GM18907 (cell line): ENCODE data around the gene SLC35C1.

Experiments used
- ATAC-seq: cut with Tn5 transposase; IDR thresholded peaks from one replicate; pipeline ENCODE4 v1.9.1; 2021; ENCODE audit warnings: mild to moderate bottlenecking, moderate library complexity; ENCODE audit not compliant: unreplicated experiment

The SLC35C1 gene

DNA sequence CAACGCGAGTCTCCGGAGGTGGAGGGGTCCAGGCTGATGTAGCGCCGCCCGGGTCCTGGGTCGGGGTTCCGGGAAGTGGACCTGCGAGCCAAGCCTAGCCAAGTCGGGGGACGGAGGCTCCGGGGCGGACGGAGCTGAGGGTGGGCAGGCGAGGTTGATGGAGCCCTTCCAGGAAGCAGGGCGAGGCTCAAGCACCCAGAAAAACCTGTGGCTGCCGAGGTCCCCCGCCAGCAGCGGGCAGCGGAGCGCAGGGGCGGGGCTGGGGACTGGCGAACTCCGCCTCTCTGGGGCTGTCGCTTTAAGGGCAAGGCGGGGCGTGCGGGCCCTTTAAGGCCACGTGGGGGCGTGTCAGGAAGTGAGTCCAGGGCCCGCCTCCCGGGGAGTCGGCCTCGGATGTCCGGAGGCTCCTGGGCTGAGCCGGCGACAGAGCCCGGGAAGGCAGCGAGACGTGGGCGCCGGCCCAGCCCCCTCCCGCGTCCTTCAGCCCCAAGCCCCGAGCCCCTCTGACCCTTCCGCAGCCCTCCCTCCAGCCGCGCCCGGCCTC lies at the start of gene SLC35C1:
SLC35C1 (plus strand) TSS at position 389 of the 544 bp plus-strand sequence. CDS start 653 bp downstream, outside the sequence.
- ATAC-seq = peak; percentile 95

DNA sequence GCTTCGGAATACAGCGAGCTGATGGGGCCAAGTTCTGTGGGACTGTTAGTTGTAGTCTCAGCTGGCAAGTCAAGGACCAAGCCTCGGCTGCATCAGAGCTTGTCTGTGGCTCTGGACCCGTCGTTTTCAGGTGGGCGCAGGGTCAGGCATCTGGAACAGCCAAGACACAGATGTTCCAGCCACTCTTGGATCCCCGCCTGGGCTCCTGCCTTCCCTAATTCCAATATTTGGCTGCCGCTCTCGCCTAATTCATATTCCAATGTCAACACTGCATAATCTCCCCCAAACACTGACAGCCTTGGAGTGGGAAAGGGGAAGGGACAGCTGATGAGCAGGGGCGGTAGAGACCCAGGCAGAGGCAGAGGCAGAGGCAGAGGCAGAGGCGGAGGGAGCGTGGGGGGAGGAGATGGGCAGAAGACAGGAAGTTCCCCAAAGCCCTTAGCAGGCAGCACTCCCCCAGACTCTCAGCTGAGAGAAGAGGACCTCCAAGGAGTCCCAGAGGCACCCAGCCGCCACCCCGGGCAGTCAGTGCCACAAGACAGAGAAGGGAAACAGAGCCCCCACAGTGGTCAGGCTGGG lies 49.6 kb upstream of the SLC35C1 start:
- no peak for ATAC-seq

DNA sequence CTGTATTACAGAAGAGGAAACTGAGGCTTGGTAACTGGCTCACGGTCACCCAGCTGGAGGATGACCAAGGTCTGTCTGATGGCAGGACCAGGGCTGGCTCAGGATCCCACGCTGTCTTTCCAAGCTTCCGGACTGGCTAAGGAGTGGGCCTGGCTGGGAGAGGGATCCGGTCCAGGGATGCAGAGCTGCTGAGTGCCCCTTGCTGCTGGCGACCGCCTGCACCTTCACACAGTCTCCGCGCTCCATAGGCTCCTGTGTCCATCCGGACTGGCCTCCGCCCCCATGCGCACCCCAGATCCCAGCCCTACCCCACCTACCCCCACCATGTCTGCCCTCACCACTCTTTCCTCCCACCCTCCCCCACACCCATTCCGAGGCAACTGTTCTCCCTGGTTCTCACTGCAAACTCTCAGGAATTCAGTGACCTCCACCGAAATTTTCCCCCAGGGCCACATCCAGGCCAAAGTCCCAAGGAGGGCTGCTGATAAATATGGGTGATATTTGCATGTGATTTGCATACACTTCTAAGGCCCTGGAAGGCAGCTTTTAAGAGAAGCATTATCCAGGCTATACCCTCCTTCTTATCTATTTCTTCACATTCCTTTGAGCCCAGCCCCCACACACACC lies 48.5 kb upstream of the SLC35C1 start:
- ATAC-seq = no peak

DNA sequence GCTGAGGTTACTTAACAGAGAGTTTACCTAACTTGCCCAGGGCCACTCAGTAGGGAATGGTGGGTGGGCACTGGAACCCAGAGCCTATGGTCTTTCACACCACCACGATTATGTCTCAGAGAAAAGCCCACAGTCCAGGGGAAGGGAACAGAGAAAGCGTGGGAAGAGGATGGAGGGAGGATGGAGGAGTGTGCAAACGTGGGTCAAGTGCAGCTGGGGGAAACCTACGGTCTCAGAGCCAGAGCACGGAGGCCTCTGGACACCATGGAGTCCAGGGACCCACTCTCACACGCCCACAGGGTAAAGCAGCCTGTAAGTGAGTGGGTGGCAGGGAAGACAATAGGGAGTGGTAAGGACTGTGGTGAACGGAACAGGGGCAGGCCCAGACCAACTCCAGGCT lies 47.3 kb upstream of the SLC35C1 start:
- ATAC-seq = no peak

DNA sequence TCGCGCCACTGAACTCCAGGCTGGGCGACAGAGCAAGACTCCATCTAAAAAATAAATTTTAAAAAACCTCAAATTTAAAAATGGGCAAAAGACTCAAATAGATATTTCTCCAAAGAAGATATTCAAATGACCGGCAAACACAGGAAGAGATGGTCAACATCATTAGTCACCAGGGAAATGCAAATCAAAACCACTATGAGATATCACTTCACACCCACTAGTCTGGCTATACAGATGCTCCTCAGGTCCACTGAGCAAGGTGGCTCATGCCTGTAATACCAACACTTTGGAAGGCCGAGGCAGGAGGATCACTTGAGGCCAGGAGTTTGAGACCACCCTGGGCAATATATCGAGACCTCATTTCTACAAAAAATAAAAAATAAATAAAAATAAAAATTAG lies 43.3 kb upstream of the SLC35C1 start:
- no peak for ATAC-seq

DNA sequence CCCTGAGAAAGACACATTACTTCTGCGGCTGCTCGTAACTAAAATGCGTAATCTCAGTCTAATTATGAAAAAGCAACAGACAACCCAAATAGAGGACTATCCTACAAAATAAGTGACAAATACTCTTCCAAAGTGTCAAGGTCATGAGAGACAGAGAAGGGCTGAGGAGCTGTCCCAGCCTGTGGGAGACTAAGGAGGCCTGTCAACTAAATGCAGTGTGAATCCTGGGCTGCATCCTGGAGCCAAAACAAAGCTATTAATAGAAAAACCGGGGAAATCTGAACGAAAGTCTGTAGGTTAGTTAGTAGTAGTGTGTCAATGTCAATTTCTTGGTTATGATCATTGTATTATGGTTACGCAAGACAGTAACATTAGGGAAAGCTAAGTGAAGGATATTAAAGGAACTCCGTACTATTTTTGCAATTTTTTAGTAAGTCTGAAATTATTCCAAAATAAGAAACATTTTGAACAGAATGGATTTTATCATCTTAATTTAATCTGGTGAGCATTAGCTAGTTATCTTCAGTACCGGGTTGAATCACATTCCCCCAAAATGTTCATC lies 39.8 kb upstream of the SLC35C1 start:
- no peak for ATAC-seq

DNA sequence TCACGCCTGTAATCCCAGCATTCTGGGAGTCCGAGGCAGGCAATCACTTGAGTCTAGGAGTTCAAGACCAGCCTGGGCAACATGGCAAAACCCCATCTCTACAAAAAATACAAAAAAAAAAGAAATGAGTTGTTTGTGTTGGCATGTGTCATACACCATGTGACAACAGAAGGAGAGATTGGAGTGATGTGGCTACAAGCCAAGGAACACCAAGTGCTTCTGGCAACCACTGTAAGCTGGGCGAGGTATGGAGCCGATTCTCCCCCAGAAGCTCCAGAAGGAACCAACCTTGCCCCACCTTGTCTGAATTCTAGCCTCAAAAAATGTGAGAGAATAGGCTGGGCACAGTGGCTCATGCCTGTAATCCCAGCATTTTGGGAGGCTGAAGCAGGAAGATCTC lies 39.1 kb upstream of the SLC35C1 start:
- no peak for ATAC-seq

DNA sequence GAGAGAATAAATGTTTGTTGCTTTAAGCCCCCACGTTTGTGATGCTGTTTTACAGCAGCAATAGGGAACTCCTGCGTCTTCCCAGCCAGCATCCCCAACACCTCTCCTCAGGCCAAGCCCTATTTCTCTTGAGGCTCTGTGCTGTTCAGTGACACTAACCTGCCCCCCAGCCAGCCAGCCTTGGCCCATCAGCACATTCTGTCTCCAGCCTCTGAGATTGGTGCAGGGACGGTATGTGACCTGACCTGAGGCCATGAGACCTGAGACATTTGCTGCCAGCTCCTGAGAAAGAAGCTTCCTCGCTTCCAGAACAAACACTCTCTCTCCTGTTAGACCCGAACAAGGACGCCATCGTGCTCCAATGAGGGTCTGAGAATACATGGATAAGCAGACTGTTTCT lies 38.5 kb upstream of the SLC35C1 start:
- ATAC-seq = no peak

DNA sequence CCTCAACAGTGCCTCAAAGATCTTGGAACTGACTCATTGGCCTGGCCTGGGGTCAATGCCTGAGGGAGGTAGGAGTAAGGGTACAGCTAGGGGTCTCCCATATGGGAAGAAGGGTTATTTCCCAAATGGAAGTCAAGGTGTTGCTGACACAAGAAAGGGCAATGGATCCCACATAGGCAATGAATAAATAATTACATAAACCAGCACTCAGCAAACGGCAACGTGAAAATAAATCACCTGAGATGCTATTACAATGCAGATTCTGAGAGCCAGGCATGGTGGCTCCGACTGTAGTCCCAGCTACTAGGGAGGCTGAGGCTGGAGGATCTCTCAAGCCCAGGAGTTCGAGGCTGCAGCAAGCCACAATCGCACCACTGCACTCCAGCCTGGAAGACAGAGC lies 36.5 kb upstream of the SLC35C1 start:
- ATAC-seq = no peak

DNA sequence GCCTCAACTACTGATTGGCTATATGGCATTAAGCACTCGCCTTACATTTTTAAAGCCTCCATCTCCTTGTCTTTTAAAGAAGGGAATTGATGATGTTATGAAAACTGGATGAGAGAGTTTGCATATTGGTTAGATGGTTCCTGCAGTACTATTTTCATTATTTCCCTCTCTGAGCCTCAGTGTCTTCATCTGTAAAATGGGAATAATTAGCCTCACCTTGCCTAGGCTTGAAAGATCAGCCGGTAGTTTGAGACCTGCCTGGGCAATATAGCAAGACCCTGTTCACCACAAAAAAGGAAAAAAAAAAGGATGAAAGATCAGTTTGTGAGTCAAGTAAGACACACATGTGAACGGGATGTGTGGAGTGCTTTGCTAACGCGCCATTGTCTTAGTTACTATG lies 35.0 kb upstream of the SLC35C1 start:
- ATAC-seq = no peak

DNA sequence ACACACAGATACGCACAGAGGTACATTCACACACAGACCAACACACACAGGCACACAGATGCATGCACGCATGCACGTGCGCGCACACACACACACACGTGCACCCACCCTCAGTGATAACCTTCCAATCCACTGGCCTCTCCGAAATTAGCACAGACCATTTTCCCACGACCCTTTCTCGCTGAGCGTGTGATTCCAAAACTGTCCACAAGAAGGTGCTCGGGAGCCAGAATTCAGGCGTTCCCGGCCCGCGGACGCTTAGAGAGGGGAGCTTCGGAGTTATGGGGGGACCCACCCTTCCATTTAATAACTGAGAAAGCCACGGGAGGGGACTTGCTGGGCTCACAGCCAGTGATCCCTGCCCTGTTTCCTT lies 33.8 kb upstream of the SLC35C1 start:
- peak; percentile 53 for ATAC-seq

DNA sequence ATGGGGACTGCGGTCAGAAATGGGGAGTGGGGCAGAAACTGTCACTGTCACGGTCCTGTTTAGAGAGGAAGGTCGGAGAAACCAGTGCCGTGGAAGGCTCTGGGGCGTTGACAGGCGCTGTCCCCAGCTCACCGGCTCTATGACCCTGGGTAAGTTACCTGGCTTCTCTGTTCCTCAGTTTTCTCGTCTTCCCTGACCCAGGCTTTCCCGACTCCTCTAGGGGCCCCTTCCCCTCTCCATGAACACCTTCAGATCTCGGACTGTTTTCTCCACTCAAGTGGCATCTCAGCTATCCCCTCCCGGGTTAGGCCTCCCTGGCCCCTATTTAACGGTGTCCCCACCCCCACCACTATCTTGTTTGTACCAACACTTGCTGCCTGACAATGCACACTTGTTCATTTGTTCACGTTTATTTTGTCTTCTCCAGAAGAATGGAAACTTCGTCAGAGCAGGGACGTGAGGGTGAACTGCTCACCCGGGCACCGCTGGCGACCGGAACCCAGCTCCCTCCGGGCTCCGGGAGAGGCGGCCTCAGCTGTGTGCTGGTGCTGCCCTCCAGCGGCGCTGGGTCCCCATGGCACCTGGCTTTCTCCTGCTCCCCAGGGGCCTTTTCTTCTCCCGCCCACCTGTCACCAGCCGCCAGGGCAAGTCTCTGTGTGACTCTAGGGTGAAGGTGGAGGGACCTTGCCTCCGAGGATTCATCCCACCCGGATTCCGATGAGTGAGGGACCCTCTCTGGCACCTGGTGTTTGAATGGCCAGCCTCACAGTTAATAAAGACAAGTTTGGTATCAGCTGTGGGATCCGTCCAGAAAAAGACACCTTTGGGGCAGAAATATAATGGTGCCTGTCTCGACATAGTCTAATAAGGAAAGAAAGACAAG lies 33.1 kb upstream of the SLC35C1 start:
- ATAC-seq = peak; percentile 91

DNA sequence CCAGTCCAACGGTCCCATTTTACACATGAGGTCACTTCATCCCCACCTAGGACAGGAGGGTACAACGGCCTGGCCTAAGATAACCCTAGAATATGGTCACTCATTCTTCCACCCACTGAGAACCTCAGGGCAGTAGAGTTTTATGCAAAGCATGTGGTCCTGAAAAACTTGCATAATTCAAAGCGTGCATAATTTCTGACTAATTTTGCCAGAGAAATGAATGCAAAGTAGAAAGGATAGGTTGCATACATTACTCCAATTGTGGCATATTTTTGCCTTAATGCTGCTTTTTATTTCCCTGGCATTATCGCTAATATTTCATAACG lies 32.5 kb upstream of the SLC35C1 start:
- ATAC-seq = no peak

DNA sequence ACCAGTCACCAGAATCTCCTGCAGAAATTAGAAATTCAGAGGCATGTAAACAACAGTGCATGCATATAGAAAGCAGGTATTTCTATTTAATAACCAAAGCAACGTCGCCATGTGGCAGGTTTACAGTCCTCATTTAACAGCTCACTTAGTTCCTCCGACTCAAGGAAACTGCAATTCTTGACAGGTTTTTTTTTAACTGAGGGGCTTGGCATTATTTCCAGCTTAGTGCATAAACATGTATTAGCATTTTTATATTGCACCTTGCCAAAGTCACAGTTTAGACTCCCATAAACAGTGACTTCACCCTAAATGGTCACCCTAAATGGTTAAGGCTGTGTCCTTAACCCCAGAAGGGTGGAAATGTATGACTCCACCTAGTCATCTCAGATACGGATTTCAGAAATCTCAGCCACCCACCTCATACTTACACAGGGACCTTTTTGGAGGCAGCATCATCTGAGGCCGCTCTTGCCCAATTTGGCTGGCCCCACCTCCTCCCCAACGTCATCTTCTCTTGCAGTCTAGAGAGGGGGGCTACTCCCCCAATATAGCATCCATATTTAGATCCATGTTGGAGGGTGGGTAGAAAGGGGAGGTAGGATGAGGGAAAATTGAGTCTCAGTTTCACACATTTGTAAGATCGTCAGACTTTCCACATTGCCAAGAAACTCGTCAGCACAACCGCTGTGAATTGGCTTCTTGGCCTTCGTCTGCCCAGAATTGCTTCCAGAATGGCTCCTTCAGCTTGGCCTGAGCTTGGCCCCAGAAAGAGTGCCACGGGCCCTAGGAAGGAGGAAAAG lies 31.8 kb upstream of the SLC35C1 start:
- no peak for ATAC-seq

DNA sequence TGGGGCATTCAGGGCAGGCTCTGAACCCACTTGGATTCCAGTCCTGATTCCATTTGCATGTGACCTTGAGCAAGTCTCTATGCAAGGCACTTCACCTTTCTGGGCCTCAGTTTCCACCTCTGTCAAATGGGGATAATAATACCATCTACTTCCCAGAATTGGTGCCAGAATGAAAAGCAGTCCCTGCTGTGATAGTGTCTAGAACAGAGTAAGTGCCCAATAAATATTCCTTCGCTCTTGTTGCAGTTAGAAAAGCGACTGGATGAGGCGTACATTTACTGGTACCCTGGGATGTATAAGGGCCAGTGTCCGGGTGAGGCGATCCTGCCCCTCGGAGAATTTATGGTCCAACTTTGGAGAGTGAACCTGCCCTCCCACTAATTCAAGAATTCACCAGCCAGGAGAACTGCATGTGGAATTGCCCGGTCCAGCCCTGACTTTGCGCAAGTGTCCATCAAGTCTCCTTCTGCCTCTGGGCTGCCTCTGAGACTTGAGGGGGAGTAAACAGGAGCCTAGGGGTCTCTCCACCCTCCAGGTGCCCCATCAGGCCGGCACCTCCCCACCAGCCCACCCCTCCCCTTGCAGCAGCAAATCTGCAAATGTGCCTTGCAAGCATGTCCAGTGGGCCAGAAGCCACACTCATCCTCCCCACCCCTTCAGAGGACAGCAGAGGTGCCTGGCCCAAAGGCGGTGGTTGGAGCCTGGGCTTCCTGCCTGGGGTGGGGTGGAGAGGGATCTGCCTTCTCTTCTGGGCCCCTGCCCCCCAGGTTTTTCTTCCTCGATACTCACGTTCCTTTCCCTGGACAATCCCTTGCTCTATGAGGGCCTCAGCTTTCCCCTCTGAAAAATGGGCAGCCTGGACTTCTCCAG lies 30.9 kb upstream of the SLC35C1 start:
- no peak for ATAC-seq

DNA sequence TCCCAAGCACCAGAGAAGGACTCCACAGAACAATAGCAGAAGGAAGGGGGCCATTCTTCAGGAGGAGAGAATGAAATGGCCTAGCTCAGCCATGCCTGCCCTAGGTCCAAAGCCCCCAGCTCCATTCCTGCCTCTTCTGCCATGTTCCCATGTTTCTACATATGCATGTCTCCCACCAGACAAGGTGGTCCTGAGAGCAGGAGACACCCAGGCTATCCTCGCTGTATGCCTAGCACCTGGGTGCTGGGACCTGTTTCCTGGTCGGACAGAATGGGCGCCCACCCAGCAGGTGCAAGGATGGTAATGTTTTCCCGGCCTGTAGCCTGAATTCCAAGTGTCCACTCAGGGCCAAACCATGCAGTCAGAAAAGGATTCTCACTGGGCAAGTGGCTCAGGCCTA lies 30.2 kb upstream of the SLC35C1 start:
- no peak for ATAC-seq

DNA sequence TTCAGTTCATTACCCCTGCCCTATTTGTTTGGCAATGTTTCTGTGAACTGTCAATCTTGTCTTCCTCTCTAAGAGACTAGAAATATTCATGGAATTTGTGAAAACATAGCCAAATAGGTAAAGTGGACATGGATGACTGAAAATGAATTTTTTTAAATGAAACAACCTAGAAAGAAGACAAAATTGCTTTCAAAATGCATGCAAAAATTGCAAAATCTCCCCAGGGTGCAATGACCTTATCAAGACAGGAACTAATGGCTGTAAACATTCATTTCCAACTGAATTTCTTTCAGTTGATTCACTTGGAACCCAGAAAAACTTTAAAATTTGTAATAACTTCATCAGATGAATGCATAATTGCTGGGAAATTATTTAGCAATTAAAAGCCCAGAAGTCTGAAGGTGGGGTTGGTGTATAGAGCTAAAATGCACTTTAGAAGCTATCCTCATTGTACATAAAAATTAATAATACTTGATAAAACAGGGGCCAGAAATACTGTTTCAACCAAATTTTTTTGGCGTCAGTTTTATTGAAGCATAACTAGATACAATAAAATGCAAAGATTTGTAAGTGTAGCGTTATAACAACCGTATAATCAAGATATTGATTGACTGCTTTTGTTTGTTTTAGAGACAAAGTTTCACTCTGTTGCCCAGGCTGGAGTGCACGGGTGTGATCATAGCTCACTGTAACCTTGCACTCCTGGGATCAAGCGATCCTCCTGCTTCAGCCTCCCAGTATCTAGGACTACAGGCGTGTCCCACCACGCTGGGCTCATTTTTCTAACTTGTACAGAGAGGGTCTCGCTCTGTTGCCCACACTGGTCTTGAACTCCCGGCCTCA lies 27.6 kb upstream of the SLC35C1 start:
- no peak for ATAC-seq

DNA sequence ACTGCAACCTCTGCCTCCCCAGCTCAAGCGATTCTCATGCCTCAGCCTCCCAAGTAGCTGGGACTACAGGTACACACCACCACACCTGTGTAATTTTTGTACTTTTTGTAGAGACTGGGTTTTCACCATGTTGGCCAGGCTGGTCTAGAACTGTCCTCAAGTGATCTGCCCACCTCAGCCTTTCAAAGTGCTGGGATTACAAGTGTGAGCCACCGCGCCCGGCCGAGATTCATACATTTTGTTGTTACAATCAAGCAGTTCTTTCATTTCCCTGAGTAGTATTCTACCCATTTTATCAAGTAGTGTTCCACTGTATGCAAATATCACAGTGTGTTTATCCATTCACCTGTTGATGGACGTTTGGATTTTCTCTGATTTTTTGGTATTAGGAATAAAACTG lies 26.6 kb upstream of the SLC35C1 start:
- ATAC-seq = no peak

DNA sequence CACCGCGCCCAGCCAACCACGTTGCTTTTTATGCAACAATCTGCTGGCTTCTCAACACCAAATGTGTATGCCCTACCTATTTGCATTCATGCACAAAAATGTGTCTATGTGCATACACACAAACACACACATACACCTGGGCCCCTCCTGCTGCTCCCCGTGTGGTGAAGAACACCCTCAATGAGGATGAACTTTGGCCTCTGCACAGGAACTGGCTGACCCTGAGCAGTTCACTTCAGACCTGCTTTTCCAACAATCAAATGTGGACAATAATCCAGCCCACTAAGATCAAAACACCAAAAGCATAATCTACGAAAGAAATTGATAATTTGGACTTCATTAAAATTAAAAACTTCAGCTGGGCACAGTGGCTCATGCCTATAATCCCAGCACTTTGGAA lies 25.3 kb upstream of the SLC35C1 start:
- ATAC-seq = no peak
